GM21723 (cell line): ENCODE results near the gene DAB2IP.
"Not testable (repeated sequence)": the region's sequence is repeated elsewhere in the genome, so short reads cannot be mapped to it uniquely, and the experiment has no call there.

Experiments used
- ATAC-seq: cut with Tn5 transposase; IDR thresholded peaks from one replicate; pipeline ENCODE4 v1.9.1; 2021; ENCODE audit warnings: mild to moderate bottlenecking, moderate library complexity; ENCODE audit not compliant: unreplicated experiment

Gene DAB2IP

DNA sequence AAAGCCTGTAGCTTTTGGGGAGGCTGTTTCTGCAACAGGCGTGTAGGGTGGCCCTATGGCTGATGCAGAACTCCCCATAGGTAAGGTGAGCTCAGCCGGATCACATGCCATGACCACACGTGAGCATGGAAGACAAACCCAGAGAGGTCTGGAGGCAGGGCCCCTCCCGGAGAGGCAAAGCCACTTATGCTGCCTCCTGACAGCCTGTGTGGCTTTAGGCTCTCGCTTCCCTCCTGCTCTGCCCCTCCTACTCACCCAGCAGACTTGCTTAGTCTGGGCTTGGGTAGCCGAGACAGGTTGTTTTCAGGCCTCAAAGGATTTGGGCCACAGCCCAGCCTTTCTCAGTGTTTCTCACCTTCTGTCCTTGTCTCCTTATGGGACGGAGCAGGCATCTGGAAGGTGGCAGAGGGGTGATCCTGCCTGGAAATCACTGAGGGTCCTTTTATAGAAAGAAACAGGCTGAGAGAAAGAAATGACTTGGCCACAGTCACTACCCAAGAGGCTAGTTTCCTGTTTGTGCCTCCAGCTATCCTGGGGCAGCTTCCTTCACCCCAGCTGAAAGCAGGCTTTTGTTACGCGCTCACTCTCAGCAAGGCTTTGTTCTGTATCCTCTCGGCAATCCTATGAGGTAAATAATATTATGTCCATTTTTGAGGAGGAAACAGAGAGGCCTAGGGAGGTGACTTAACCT lies 89.9 kb downstream of the DAB2IP start:
- no peak for ATAC-seq

DNA sequence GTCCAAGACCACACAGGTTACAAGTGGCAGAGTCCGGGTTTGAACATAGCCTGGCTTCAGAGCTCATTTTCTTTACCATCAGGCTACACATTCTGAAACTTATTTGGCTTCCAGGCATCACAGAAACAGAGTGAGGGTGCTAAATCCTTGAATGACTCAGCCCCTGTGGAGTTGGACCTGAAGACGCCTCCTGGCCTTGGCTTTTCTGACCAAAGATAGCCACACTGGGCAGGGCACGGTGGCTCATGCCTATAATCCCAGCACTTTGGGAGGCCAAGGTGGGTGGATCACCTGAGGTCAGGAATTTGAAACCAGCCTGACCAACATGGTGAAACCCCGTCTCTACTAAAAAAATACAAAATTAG lies 90.5 kb downstream of the DAB2IP start:
- ATAC-seq, result not testable (repeated sequence)

GRCh38 chr9:121742923-121743322 lies 91.5 kb downstream of the DAB2IP start:
- ATAC-seq, result no peak

DNA sequence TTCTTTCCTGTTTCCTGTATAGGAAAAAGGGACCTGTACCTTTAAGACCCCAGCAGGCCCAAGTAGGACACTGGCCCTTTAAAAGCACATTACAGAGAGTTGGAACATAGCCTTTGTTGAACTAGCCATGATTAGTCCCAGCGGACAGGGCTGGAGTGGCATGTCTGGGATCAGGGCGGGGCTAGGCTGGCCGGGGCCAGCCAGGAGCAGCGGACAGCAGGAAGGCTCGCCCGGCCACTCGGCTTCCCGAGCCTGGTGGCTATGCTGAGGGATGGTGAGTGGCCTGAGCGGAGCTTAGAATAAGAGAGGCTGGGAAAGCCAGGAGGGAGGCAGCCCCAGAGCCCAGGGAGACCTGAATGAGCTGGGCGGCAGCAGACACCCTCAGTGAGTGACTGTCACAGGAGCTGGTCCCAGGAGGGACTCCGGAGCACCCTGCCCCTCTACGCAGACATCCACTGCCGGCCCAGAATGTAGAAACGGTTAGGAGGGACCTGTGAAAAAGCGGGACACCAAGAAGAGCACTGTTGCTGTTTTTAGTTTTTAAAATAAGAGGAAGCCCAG lies 92.1 kb downstream of the DAB2IP start:
- no peak for ATAC-seq

DNA sequence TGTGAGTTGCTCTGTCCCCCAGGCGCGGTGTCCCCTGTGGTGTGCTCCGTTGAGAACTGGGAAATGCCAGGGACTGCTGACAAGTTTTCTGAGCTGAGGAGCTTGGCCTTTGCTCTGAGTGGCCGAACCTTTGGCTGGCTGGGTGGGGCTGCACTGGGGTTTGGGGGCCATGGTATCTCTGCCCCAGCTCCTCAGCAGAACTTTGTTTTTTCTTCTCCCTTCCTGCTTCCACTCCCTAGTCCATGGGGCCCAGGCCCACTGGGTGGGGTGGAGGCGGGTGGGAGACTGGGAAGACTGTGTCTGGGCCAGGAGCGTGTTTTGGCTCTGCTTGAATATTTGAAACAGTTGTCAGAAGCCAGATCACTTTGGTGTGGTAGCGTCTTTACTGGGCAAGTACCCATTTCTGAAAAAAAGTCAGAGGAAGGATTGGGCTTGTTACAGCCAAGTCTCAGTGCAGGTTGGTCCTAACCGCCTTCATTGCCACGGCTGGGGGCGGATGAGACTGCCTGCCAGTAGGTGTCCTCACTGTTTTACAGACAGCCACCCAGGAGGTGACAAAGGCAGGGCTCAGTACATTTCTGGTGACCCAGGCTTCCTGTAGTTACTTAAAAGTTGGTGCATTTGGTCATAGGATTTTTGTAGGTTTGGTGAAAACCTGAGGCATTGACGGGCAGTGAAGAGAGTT lies 92.7 kb downstream of the DAB2IP start:
- ATAC-seq, result no peak

- no peak for ATAC-seq
Observed at GRCh38 chr9:121744687-121745395, 93.4 kb downstream of the DAB2IP start.

GRCh38 chr9:121745396-121745695 lies 93.9 kb downstream of the DAB2IP start:
- no peak for ATAC-seq

DNA sequence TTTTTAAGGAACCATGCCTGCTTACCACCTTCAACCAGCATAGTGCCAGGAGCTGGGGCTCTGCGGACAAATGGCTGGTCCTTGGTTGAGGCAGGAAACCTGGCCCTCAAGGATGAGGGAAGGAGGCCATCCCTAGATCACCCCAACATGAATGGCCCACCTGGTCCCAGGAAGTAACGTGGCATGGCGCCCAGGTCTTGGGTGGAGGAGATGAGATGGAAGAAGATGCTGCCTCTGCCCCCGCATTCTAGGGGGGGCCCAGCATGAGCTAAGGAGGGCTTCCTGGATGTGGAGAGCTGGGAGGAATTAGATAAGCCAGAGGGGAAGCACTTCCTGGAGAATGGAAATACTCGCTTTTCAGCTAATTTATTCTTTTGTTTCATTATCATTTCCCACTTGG lies 95.0 kb downstream of the DAB2IP start:
- no peak for ATAC-seq

DNA sequence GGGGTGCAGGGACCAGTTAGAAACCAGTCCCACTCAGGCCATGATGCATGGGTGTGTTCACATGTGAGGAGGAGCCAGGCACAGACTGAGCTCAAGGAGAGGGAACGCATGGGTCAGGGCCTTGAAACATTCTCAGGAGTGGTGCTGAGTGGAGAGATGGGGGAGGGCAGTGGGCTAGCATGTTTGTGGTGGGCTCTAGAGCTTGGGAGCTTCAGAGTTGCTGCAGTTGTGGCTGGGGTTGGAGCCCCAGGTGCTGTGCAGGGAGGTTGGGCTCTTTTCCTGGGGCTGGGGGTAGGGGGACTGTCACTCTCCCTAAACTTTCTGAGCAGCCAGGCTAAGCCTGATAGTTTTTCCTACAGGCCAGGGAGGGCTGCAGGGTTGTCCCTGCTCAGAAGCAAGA lies 95.4 kb downstream of the DAB2IP start:
- no peak for ATAC-seq

GRCh38 chr9:121748074-121748473 lies 96.6 kb downstream of the DAB2IP start:
- ATAC-seq, result no peak

- no peak for ATAC-seq
Observed at GRCh38 chr9:121748727-121749423, 97.4 kb downstream of the DAB2IP start.

GRCh38 chr9:121749614-121750013 lies 98.2 kb downstream of the DAB2IP start:
- no peak for ATAC-seq

- ATAC-seq, result no peak
Observed at GRCh38 chr9:121750259-121750714, 98.9 kb downstream of the DAB2IP start.

DNA sequence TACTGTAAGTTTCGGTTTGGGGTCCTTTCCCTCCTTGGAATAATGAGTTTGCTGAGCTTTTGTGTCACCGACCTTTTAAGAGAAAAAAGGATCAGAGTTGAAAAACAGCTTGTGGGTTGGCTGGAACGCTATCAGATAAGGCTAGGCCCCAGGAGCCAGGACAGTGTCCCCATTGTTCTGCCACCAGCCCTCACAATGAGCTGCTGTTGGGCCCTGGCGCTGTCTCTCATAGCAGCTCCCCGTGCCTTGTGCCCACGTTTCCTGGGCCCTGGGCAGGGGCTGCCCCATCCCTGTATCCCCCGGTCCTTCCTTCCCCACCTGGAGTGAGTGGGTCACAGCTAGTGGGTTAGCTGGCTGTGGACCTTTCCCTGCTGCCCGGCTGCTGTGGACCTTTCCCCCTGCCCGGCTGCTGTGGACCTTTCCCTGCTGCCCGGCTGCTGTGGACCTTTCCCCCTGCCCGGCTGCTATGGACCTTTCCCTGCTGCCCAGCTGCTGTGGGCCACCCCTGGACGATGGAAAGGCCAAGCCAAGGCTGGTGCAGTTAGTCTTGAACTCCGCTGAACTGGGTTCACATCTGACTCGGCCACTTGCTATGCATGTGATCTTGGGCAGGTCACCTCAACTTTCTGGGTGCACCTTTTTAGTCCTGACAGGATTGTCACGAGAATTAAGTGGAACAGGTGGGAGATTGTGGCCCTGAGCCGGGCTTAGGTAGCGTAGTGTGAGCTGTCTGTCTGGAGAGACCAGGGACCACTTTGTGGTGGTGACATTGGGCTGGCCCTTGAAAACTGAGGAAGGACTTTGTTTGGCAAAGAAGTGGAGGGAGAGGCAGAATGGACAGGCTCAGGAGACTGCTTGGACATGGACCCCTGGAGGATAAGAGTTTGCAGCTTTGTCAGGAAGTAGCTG lies 99.5 kb downstream of the DAB2IP start:
- ATAC-seq, result no peak

GRCh38 chr9:121751686-121752445 lies 100.4 kb downstream of the DAB2IP start:
- ATAC-seq, result no peak

DNA sequence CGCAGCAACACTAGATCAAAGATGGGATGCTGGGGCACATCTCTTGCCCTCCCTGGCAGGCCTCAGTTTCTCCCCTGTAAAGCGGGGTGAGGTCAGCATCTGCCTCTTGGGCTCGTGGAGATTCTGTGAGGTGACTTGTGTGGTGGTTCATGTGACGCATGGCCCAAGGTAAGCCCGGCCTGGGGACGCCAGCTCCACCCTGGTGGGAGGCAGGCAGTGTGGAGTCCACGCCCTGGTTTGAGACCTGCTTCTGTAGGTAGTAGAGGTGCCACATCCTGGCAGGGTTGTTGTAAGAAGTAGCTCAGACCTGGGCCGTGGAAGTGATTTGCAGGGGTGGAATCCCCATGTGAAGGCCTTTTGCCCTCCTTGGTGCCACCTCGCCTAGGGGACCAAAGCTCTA lies 101.5 kb downstream of the DAB2IP start:
- ATAC-seq, result no peak

- ATAC-seq, result no peak
Observed at GRCh38 chr9:121753802-121754654, 102.6 kb downstream of the DAB2IP start.

DNA sequence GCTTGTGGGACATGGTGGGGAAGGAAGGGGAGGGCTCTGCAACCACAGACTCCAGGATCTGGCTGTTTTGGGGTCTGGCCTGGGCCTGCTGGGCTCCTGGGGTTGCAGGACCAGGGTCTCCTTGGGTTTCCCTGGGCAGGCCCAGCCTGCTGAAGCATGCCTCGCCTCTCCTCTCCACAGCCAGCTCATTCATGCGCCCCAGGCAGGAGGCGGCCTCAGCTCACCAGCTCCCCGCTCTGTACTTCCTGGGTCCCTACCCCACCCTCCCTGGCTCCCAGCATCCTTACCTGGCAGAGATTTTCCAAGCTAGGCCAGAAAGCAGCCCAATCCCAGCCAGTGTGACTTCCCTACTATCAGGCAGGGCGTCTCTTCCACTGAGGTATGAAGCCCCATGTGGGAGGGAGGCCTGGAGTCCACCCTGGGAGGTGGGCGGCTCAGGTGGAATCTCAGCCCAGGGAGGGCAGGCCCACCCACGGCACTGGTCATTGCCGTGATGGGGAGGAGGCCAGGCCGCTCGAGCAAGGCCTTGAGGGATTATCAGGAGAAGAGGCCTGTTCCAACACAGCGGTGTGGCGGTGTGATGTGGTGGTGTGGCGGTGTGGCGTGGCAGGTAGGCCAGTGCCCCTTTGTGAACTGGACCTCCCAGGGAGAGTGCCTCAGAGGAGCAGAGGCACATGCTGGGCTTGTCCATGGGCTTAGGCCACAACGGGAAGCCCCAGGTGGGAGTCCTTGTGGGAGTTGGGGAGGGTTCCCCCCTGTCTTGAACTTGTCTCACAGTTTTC lies 103.4 kb downstream of the DAB2IP start:
- ATAC-seq, result no peak
